GM21515 (cell line): ENCODE measurements around the gene DDR2.
"Not testable (repeated sequence)": the region's sequence is repeated elsewhere in the genome, so short reads cannot be mapped to it uniquely, and the experiment has no call there.

Source experiments
- ATAC-seq: cut with Tn5 transposase; IDR thresholded peaks from one replicate; pipeline ENCODE4 v1.9.1; 2021; ENCODE audit not compliant: unreplicated experiment

Gene DDR2

DNA sequence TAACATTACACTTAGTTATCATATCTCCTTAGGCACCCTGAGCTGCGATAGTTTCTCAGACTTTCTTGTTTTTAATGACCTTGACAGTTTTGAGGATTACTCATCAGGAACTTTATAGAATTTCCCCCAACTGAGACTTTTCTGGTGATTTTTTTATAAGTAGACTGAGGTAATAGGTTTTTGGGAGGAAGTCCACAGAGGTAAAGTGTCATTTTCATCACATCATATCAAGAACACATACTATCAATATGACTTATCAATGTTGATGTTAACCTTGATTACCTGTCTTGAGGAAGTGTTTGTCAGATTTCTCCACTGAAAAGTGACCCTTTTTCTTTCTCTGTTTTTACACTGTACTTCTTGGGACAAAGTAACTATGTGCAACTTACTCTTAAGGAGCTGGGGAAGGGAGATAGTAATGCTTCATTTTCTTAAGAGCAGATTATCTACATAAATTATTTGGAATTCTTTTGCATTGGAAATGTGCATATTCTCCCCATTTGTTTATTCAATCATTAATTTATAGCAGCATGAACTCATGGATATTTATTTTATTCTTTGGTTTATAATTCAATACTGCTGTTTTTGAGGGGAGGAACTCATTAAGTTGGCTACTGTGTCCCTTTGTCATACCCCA is 85.4 kb downstream of the DDR2 start:
- ATAC-seq = no peak

DNA sequence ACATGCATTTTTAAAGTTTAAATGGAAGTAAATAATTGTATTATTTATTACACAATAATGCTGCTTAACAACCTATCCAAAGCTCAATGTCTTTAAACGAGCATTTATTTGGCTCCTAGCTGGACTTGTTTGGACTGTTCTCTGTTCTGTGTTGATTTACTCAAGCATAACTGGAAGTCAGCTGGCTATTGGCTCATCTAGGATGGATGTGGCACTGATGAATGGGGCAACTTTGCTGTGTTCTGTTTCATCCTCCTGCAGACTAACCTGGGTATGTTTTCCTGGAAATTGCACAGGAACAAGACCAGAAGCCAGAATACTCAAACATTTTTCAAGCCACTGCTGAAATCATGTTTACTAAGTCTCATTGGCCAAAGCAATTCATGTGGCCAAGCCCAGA is 87.4 kb downstream of the DDR2 start:
- no peak for ATAC-seq

DNA sequence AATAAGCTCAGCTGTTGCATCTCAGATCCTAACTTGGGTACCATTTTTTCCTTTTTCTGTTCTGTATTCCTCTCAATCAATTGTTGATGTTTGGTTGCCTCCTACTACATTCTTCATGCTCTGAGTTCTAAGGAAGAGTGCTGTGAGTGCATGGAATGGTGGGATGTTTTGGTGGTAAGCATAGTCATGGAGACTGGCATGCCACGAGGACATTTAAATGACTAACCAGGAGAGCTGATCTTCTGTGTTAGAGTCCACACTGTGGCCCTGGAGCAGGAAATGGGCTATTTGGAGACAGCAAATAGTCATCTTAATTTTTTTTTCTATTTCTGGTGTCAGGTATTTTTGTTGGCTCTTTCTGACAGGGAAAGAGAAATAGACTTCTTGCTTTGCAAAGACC is 88.7 kb downstream of the DDR2 start:
- ATAC-seq = no peak

DNA sequence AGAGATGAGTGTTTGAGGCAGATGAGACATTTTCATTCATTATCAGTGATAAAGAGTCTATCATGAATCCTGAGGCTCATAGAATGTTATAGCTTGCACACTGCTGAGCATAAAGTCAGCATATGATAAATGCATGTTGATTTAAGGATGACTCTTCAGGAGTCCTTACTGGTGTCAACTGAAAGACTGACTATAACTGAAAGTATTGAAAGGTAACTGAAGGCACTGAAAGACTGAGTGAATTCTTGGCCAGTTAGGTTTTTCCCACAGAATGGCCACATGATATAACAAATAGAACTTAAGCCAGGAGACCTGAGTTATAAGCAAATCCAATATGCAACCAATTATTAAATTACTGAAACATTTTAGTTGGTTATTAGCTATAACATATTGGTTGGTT is 89.2 kb downstream of the DDR2 start:
- no peak for ATAC-seq

DNA sequence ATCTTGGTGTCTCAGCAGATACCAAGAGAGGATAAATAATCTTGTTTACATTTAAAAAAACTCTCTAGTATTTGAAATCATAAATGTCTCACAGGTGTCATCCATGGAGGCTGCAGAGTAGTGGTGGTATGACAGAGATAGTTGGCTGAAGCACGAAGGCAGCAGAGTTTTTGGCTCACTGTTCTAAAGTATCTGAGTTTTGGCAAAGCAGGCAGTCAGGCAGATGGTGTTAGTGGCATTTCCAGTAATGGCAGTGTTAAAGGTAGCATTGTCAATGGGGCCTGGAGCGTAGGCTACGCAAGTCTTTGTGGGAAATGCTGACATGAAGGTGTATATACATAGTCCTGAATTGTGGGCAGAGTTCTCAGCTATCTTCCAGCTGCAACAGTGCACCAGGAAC is 89.8 kb downstream of the DDR2 start:
- no peak for ATAC-seq

DNA sequence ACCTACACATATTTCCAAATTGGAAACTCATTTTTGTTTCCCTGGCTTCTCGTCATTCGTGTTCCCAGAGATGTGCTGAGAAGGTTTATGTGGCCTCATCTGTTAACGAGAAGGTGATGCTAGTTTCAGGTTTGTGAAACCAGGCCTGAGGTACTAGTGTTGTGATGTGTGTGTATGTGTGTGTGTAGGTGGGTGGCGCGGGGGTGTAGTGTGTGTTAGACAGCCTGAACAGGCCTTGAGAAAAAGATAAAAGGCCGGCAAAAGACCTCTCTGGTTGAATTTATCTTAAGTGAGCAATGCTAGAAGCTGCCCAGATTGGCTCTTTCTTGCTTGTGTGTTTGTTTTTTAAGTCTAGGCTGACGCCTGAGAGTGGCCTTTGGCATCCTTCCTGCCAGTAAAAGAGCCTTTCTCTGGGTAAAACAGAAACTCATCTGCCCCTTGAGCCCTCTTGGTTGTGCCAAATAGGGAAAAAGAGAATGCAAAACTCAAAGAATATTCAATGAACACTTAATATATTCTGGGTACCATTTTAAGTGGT is 92.4 kb downstream of the DDR2 start:
- ATAC-seq = no peak

DNA sequence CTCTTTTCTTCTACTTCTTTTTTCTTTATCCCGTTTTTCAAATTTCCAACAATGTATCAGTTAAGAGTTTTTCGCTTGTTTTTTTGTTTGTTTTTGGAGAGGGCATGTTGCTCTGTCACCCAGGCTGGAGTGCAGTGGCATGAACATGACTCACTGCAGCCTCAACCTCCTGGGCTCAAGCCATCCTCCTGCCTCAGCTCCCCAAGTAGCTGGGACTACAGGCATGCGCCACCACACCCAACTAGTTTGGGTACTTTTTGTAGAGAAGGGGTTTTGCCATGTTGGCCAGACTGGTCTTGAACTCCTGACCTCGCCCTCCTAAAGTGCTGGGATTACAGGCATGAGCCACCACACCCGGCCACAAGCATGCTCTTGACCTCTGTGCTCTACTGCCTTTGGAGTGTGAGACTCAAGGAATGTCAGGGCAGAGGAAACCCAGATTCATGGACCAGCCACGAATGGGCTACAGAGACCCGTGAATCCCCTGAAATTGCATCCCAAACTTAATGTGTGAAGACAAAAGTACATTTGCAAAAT is 93.1 kb downstream of the DDR2 start:
- ATAC-seq = no peak

DNA sequence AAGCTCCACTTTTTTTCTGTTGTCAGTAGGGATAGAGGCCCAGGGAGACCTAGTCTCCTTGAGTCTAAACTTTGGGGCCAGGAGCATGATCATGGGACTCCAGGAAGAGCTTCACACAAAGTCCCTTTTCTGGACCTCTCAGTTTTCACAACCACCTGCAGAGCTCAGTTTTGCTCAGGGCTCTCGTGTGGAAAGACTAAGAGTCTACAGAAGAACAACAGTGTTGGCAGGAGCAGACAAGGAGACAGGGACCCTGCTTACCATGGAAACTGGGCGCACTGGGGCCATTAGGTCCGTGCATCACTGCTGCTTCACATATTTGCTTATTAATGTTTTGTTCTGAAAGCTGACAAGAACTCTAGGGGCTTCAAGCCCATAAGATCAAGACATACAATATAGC is 94.3 kb downstream of the DDR2 start:
- no peak for ATAC-seq

DNA sequence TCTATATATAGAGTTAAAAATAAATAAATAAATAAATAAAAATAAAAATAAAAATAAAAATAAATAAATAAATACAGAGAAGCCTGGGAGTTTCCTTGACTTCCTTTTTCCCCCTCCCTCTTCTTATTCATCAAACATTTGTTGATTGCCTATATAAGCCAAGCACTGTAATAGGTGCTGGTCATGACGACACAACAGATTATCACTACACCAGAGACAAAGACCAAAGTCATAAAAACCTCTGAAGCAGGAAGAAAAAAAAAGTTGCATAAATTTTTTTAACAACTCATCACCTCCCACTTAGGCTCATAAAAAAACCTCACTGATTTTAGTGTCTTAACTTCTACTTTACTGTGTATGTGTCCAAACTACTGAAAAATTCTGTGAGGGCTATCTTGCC is 95.2 kb downstream of the DDR2 start:
- ATAC-seq = not testable (repeated sequence)

DNA sequence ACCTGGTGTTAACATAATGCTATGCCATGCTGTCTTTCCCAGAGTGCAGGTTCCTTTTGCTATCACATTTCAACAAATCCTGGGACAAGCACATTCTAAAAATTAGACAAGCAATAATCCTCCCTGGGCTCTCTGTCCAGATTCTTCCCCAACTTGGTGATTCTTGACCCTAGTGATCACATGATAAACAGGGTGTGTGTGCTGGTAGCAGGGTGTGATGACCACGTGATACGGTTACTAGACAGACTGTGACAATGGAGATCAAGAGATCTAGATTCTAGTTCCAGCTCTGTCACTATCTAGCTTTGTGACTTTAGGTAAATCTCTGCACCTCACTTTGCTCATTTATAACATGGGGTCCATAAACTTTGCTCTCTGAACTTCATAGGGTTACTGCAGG is 96.3 kb downstream of the DDR2 start:
- no peak for ATAC-seq

DNA sequence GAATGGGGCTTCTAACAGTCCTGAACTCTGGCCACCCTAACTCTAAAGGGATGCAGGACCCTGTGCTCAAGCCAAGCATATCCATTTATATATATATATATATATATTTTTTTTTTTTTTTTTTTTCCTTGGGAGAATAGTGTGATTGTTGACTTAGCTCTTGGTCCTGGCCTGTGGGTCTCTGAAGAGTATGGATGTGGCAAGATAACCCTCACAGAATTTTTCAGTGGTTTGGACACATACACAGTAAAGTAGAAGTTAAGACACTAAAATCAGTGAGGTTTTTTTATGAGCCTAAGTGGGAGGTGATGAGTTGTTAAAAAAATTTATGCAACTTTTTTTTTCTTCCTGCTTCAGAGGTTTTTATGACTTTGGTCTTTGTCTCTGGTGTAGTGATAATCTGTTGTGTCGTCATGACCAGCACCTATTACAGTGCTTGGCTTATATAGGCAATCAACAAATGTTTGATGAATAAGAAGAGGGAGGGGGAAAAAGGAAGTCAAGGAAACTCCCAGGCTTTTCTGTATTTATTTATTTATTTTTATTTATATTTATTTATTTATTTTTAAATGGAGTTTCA is 97.0 kb downstream of the DDR2 start:
- not testable (repeated sequence) for ATAC-seq

DNA sequence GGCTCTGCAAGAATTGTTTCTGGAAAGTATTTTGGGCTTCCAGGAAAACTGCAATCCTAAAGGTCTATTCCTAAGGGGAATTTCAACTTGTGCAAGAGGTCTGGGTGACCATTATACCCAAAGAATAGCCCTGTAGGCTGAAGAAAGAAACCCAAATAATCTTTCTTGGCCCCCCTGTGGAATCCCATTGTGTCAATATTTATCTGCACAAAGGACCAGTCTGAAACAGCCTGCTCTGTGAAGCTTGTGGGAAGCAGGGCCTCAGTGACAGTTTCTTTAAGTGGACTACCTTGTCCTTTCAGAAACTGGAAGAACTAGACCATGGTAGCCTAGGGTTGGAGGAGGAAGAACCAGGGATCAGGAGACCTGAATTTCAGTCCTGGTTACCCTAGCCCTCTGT is 99.8 kb downstream of the DDR2 start:
- no peak for ATAC-seq

DNA sequence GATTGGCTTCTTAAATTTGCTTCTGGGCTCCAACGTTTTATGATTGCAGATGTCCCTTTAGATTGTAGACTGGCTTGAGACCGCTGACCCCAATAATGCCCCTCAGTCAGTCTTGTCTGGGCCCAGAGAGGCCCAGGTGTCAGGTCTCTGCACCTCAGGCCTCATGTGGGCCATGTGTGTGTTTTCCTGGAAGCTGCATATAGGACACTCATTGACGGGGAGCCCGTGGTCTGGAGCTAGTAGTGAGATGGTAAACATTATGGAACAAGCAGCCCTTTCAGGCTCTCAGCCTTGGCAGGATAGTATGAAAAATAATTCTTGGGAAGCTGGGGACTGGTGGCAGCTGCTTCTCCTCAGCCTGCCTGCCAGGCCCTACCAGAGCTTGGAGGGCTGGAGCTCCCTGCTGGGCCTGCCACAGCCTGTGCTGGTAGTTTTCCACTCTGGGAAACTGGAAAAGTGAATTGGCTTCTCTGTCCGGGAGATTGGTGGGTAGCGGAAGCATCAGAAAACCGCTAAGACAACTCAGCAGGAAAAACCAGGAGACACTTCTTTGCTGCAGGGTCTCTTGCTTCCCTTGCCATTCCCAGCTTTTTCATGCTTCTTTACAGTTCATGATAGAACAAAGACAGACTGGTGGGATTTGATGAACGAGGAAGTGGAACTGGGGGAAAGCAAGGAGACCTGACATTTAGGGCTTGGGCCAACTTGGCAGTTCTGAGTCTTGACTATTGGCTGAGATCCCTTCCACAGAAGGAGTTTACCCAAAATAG is 100.5 kb downstream of the DDR2 start:
- no peak for ATAC-seq

DNA sequence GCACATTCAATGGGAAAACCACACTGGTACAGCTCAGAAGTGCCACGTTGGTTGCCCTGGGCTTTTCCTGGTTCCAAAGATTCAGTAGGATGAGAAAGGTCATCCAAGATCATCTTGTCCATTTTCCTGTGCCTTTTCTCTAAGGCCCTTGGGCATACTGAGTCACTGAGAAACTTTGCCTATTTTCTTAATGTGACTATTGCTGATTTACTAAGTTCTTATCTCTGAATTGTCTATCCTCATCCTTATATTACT is 101.0 kb downstream of the DDR2 start:
- no peak for ATAC-seq

DNA sequence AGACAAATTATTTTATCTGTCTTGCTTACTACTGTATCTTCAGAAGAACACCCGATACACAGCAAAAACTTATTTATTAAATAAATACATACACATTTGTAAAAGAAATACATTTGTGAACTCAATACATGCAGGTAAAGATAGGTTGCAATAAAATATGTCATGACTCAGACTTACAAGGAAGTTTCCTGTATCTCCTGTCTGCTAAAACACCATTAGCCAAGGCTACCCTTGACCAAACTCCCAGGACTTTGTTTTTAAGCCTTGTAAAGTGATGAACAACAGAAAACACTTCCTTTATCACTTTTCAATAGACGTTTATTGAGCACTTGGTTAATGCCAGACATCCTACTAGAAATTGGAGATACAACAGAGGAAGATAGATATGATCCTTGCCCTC is 101.8 kb downstream of the DDR2 start:
- no peak for ATAC-seq

DNA sequence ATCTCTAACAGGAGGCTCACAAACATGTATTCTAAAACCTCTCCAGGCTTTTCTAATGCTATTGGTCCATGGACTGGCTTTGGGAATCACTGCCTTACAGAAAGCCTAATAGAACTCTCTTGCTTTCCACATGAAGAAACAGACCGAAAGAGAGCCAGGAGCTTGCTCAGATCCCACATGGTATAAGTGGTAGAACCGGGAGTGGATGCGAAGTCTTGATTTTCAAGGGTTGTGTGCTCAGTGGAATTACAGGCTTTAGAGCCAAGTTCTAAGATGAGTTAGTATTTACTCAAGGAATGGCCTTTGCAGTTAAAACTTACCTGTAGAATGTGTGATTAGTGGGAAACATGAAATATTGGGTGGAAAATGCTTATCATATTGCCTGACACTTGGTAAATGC is 103.9 kb downstream of the DDR2 start:
- peak; percentile 27 for ATAC-seq

DNA sequence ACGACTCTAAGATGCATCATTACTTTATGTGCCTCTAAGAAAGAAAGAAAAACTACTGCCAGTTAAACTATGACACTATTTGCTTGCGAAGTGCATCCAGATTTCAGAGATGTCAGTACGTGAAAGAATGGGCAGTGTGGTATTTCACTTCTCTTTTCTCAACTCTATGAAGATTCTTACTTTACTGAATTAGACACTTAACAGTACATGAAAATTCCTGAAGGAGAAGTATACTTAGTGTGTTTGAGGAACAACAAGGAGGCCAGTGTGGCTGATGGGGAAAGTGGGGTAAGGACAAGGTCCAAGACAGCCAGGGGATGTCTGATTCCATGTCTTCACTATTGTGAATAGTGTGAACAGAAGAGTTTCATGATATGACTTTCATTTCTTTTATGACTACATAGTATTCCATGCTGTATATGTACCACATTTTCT is 104.4 kb downstream of the DDR2 start:
- ATAC-seq = peak; percentile 79

DNA sequence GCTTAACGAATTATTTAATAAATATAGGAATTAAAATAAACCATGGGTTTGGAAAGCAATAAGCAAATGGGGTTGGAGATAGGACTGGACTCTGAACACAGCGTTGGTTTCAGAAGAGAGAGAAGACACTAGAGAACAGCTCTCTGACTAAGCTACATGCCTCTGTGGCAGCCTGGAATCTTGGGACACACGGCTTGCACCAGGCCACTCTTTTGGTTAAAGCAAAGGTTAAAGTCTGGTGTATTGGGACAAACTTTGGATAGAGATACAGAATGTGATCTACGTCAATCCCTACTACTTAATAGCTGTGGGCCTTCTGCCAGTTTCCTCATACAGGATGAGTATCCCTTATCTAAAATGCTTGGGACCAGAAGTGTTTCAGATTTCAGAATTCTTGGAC is 108.5 kb downstream of the DDR2 start:
- ATAC-seq = no peak

DNA sequence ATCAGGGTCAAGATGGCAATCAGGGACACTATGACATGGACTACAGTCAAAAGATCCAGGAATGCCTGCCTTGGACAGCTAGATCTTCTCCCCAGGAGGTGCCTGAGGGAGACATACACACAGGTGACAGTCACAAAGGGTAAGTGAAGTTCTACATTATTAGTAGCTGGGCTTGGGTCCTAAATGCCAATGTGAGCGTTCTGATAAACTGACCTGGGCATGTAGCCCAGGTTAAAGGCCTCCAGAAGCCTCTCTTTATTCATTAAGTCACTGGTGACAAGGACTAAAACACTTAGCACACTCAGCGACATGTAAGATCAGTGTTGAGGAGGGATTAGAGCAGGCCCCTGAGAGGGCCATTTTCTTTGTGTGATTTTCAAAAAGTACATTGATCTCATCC is 109.3 kb downstream of the DDR2 start:
- ATAC-seq = no peak

DNA sequence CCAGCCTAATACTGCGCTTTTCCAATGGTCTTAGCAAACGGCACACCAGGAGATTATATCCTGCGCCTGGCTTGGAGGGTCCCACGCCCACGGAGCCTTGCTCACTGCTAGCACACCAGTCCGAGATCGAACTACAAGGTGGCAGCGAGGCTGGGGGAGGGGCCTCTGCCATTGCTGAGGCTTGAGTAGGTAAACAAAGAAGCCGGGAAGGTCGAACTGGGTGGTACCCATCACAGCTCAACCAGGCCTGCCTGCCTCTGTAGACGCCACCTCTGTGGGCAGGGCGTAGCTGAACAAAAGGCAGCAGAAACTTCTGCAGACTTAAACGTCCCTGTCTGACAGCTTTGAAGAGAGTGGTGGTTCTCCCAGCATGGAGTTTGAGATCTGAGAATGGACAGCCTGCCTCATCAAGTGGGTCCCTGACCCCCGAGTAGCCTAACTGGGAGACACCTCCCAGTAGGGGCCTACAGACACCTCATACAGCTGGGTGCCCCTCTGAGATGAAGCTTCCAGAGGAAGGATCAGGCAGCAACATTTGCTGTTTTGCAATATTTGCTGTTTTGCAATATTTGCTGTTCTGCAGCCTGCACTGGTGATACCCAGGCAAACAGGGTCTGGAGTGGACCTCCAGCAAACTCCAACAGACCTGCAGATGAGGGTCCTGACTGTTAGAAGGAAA is 114.1 kb downstream of the DDR2 start:
- not testable (repeated sequence) for ATAC-seq

DNA sequence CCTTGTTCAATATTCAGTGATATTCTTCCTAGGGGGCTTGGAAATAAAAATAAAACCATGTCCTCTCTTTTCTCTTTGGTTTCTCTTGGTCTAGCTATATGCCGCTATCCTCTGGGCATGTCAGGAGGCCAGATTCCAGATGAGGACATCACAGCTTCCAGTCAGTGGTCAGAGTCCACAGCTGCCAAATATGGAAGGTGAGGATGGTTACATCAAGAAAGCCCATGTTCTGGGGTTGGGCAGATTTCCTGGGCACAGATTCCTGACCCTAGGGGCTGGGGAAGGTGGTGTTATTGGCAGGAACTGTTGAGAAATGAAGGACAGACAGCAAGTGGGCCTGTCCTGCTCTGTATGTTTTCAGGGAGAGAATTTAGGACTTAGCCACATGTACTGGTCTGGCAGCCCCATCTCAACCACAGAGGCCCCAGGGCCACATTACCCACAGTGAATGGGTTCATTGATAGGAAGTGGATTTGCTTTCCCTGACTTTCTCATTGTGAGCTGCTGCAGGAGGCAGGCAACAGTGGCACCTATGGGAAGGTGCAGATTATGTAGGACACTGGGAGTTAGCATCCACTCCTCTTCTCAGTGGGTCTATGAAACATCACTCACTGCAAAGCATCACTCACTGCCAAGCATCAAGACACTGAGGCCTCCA is 120.9 kb downstream of the DDR2 start:
- ATAC-seq = no peak
